ENCODE measurements around the gene TMCO2.

TMCO2 gene

DNA sequence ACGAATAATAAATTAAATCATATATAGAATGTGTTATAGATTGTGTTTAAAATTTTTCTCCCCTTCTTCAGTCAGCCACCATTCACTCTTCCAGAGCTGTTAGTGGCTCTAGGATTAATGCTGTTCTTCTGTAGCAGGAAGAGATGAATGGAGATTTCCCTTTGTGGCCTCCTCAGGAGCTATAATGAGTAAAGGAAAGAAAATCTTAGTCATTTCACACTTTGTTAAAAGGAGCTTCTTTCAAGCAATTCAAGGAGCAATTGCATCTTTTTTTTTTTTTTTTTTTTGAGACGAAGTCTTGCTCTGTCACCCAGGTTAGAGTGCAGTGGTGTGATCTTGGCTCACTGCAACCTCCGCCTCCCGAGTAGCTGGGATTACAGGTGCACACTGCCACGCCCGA, 23.7 kb upstream of the TMCO2 start:
- no peak for DNase-seq (ENCODE audit: low read depth)
- TF ChIP-seq, protein P1, sequence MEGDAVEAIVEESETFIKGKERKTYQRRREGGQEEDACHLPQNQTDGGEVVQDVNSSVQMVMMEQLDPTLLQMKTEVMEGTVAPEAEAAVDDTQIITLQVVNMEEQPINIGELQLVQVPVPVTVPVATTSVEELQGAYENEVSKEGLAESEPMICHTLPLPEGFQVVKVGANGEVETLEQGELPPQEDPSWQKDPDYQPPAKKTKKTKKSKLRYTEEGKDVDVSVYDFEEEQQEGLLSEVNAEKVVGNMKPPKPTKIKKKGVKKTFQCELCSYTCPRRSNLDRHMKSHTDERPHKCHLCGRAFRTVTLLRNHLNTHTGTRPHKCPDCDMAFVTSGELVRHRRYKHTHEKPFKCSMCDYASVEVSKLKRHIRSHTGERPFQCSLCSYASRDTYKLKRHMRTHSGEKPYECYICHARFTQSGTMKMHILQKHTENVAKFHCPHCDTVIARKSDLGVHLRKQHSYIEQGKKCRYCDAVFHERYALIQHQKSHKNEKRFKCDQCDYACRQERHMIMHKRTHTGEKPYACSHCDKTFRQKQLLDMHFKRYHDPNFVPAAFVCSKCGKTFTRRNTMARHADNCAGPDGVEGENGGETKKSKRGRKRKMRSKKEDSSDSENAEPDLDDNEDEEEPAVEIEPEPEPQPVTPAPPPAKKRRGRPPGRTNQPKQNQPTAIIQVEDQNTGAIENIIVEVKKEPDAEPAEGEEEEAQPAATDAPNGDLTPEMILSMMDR (IDR thresholded peaks at IDR 0.05; ENCODE audit: low read depth, low read length, missing control alignments), result no peak
- no peak overlapping the region for H3K4me3 ChIP-seq (ENCODE audit: low read depth, low read length)

- TF ChIP-seq, protein P1 (IDR thresholded peaks at IDR 0.05; ENCODE audit: low read depth, low read length, missing control alignments), result no peak
Measured at GRCh38 chr1:40226192-40226591, 21.5 kb upstream of the TMCO2 start.

GRCh38 chr1:40232444-40232843, 15.3 kb upstream of the TMCO2 start:
- TF ChIP-seq, protein P1 (IDR thresholded peaks at IDR 0.05; ENCODE audit: low read depth, low read length, missing control alignments), result no peak
- DNase-seq (ENCODE audit: low read depth), result peak; percentile 98
- H3K4me3 ChIP-seq (ENCODE audit: low read depth, low read length), result no peak overlapping the region

More at GRCh38 chr1:40226192-40226591, 21.5 kb upstream of the TMCO2 start:
- no peak for DNase-seq (ENCODE audit: low read depth)
- H3K4me3 ChIP-seq (ENCODE audit: low read depth, low read length), result no peak overlapping the region

DNA sequence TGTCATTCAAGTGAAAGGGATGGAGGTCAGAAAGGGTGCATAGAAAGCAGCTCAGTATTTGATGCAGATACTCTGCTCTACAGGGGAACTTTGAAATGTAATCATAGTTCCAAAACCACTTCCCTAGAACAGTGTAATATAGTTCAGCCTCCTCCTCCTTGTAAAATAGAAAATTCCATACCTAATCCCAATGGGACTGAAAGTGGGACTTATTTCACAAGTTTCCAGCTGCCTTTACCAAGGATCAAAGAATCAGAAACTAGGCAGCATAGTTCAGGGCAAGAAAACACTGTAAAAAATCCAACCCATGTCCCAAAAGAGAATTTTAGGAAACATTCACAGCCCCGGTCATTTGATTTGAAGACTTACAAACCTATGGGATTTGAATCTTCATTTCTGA, 8.1 kb upstream of the TMCO2 start:
- no peak for DNase-seq (ENCODE audit: low read depth)
- TF ChIP-seq, protein P1 (IDR thresholded peaks at IDR 0.05; ENCODE audit: low read depth, low read length, missing control alignments), result no peak
- H3K4me3 ChIP-seq (ENCODE audit: low read depth, low read length), result no peak overlapping the region

GRCh38 chr1:40240390-40240789, 7.3 kb upstream of the TMCO2 start:
- no peak overlapping the region for H3K4me3 ChIP-seq (ENCODE audit: low read depth, low read length)
- no peak for DNase-seq (ENCODE audit: low read depth)
- TF ChIP-seq, protein P1 (IDR thresholded peaks at IDR 0.05; ENCODE audit: low read depth, low read length, missing control alignments), result no peak

- DNase-seq (ENCODE audit: low read depth), result no peak
- TF ChIP-seq, protein P1 (IDR thresholded peaks at IDR 0.05; ENCODE audit: low read depth, low read length, missing control alignments), result no peak
- no peak overlapping the region for H3K4me3 ChIP-seq (ENCODE audit: low read depth, low read length)
Measured at GRCh38 chr1:40241362-40241761, 6.4 kb upstream of the TMCO2 start.

GRCh38 chr1:40243351-40243750, 4.4 kb upstream of the TMCO2 start:
- no peak for DNase-seq (ENCODE audit: low read depth)

More at GRCh38 chr1:40243351-40243750, 4.4 kb upstream of the TMCO2 start:
- H3K4me3 ChIP-seq (ENCODE audit: low read depth, low read length), result no peak overlapping the region
- TF ChIP-seq, protein P1 (IDR thresholded peaks at IDR 0.05; ENCODE audit: low read depth, low read length, missing control alignments), result no peak

All from GM12864 (cell line).